Subcutaneous abdominal adipose tissue (tissue), 5 donors: ENCODE data around the gene CBFB.
A peak's percentile ranks its signal among the peaks of the same experiment; 100 is the strongest.

ENCODE experiments used
- H3K27ac ChIP-seq: one replicate; pipeline ENCODE4 v1.7.0; 2013; ENCODE audit warnings: low read depth, mild to moderate bottlenecking, inconsistent platforms, low read length, moderate library complexity
- H3K27me3 ChIP-seq, 5 donors: one replicate each; pipeline ENCODE4 v1.7.0; 2013; ENCODE audit warnings: low read length in 5 of 5, inconsistent platforms in 1 of 5; ENCODE audit not compliant: control insufficient read depth in 5 of 5, insufficient read depth in 4 of 5
- H3K36me3 ChIP-seq, 5 donors: one replicate each; pipeline ENCODE4 v1.7.0; 2013; ENCODE audit warnings: low read length in 5 of 5; ENCODE audit not compliant: control insufficient read depth in 5 of 5, insufficient read depth in 5 of 5
- H3K4me1 ChIP-seq, 5 donors: one replicate each; pipeline ENCODE4 v1.7.0; 2013; ENCODE audit warnings: low read length in 5 of 5, mild to moderate bottlenecking in 3 of 5, moderate library complexity in 1 of 5; ENCODE audit not compliant: control insufficient read depth in 5 of 5, insufficient read depth in 5 of 5
- H3K4me3 ChIP-seq, 5 donors: one replicate each; pipeline ENCODE4 v1.7.0; 2013; ENCODE audit warnings: low read length in 5 of 5, low read depth in 1 of 5
- H3K9ac ChIP-seq, 5 donors: one replicate each; pipeline ENCODE4 v1.7.0; 2013; ENCODE audit warnings: low read length in 5 of 5, mild to moderate bottlenecking in 4 of 5, moderate library complexity in 3 of 5
- H3K9me3 ChIP-seq, 5 donors: one replicate each; pipeline ENCODE4 v1.7.0; 2013; ENCODE audit warnings: low read length in 5 of 5; ENCODE audit not compliant: control insufficient read depth in 5 of 5
- donor health status: healthy.
- donor health status: healthy.
- donor health status: healthy.
- donor health status: healthy.
- donor health status: healthy.

CBFB gene

GRCh38 chr16:67141391-67141790, 112.4 kb downstream of the CBFB start:
- Histone ChIP-seq H3K4me1 (peaks cover 0 to 10% (median 0%) of the 10 kb centered on the region in 5 donors), H3K36me3 (peaks cover 9 to 98% (median 83%) of the 10 kb centered on the region in 5 donors), H3K27me3 (no peaks in the 10 kb centered on the region), H3K9me3 (no peaks in the 10 kb centered on the region), H3K4me3 (no peak overlapping the region), H3K9ac (no peak overlapping the region), H3K27ac (no peak overlapping the region)

GRCh38 chr16:67142342-67142741, 113.4 kb downstream of the CBFB start:
- Histone ChIP-seq H3K27ac (no peak overlapping the region), H3K36me3 (peaks cover 9 to 99% (median 89%) of the 10 kb centered on the region in 5 donors), H3K4me1 (peaks cover 0 to 10% (median 0%) of the 10 kb centered on the region in 5 donors), H3K9ac (no peak overlapping the region), H3K27me3 (no peaks in the 10 kb centered on the region), H3K4me3 (no peak overlapping the region), H3K9me3 (no peaks in the 10 kb centered on the region)

GRCh38 chr16:67144943-67145342, 116.0 kb downstream of the CBFB start:
- H3K4me1 ChIP-seq: peaks cover 0 to 10% (median 2%) of the 10 kb centered on the region in 5 donors
- H3K36me3 ChIP-seq: peaks cover 5 to 92% (median 85%) of the 10 kb centered on the region in 5 donors
- H3K27me3 ChIP-seq: no peaks in the 10 kb centered on the region
- no peaks in the 10 kb centered on the region for H3K9me3 ChIP-seq
- no peak overlapping the region for H3K4me3 ChIP-seq
- no peak overlapping the region for H3K9ac ChIP-seq
- no peak overlapping the region for H3K27ac ChIP-seq

GRCh38 chr16:67145746-67146145, 116.8 kb downstream of the CBFB start:
- Histone ChIP-seq H3K4me1 (peaks cover 0 to 15% (median 10%) of the 10 kb centered on the region in 5 donors), H3K9ac (no peak overlapping the region), H3K9me3 (no peaks in the 10 kb centered on the region), H3K4me3 (no peak overlapping the region), H3K27ac (no peak overlapping the region), H3K36me3 (peaks cover 4 to 84% (median 77%) of the 10 kb centered on the region in 5 donors), H3K27me3 (no peaks in the 10 kb centered on the region)

- Histone ChIP-seq H3K36me3 (peaks cover 4 to 74% (median 67%) of the 10 kb centered on the region in 5 donors), H3K9ac (no peak overlapping the region), H3K27ac (no peak overlapping the region)
These were observed 117.8 kb downstream of the CBFB start for GRCh38 chr16:67146523-67147357.

DNA sequence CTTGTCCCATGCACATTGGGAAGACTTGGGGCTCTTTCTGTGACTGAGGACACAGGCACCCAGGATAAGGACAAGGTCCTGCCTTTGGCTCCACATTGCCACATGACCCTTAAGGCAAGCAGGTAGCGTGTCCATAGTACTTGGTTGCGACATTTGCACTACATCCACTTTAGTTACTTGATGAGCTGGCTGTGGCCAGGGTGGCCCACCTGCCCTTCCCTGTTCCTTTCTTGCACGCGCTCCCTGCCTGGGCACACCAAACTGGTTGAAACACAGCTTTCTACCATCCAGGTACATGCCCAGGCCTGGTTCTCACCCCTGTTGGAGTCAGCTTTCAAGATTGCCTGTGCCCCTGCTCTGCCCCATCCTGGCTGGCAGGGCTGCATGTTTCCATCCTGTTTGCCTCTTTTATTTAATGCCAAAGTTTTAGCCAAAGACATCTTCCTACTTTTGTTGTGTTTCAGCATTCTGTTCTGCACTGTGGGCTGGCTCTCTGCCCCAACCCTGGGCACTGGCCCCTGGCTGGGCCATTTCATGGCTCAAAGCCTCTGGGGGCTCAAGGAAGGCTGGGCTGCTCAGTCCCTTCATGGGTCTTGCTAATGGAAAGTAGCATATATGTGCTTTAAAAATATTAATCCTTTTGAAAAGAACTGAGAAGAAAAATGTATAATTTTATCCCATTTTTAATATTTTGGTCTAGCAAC, 118.6 kb downstream of the CBFB start:
- Histone ChIP-seq H3K9me3 (no peaks in the 10 kb centered on the region), H3K4me3 (no peak overlapping the region), H3K27ac (no peak overlapping the region), H3K4me1 (peaks cover 0 to 19% (median 12%) of the 10 kb centered on the region in 5 donors), H3K27me3 (no peaks in the 10 kb centered on the region), H3K9ac (peak overlapping the region in 1 of 5 donors; percentile 12), H3K36me3 (peaks cover 4 to 65% (median 59%) of the 10 kb centered on the region in 5 donors)

More at GRCh38 chr16:67146523-67147357, 117.8 kb downstream of the CBFB start:
- peaks cover 0 to 19% (median 13%) of the 10 kb centered on the region in 5 donors for H3K4me1 ChIP-seq
- H3K9me3 ChIP-seq: no peaks in the 10 kb centered on the region
- H3K4me3 ChIP-seq: no peak overlapping the region
- H3K27me3 ChIP-seq: no peaks in the 10 kb centered on the region

- no peaks in the 10 kb centered on the region for H3K27me3 ChIP-seq
- no peak overlapping the region for H3K9ac ChIP-seq
- no peaks in the 10 kb centered on the region for H3K9me3 ChIP-seq
- H3K4me3 ChIP-seq: no peak overlapping the region
- H3K4me1 ChIP-seq: peaks cover 0 to 19% (median 12%) of the 10 kb centered on the region in 5 donors
- no peak overlapping the region for H3K27ac ChIP-seq
- H3K36me3 ChIP-seq: peaks cover 4 to 59% (median 53%) of the 10 kb centered on the region in 5 donors
These were observed 119.3 kb downstream of the CBFB start for GRCh38 chr16:67148221-67148620.

DNA sequence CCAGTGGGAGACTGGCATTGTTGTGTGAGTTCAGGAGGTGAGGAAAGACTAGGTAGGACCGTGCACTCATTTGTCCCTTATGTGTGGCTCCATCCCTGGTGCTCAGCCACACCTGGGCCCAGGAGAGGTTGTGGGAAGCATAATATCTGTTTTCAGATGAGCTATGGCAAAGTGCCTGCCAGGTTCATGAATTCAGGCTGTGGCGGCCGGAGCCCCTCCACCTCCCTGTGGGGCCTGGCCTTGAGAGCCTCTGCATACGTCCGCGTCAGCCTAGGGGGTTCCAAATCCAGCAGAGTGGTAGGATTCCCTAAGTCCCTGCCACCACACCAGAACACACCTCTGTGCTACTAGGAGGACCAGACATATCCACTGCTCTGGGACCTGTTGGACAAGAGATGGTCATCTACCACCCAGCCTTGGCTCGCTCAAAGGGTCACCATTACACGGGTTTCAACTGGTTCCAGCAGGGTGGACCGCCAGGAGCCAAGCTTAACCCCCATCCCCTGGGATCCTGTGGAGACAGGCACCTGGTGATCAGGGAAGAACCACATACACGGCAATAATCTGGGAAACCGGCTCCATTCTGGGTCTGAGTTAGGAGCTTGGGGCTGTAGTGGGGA, 119.8 kb downstream of the CBFB start:
- Histone ChIP-seq H3K36me3 (peaks cover 4 to 54% (median 48%) of the 10 kb centered on the region in 5 donors), H3K27ac (no peak overlapping the region), H3K9ac (no peak overlapping the region), H3K9me3 (no peaks in the 10 kb centered on the region), H3K4me3 (no peak overlapping the region), H3K4me1 (peaks cover 0 to 19% (median 12%) of the 10 kb centered on the region in 5 donors), H3K27me3 (no peaks in the 10 kb centered on the region)

DNA sequence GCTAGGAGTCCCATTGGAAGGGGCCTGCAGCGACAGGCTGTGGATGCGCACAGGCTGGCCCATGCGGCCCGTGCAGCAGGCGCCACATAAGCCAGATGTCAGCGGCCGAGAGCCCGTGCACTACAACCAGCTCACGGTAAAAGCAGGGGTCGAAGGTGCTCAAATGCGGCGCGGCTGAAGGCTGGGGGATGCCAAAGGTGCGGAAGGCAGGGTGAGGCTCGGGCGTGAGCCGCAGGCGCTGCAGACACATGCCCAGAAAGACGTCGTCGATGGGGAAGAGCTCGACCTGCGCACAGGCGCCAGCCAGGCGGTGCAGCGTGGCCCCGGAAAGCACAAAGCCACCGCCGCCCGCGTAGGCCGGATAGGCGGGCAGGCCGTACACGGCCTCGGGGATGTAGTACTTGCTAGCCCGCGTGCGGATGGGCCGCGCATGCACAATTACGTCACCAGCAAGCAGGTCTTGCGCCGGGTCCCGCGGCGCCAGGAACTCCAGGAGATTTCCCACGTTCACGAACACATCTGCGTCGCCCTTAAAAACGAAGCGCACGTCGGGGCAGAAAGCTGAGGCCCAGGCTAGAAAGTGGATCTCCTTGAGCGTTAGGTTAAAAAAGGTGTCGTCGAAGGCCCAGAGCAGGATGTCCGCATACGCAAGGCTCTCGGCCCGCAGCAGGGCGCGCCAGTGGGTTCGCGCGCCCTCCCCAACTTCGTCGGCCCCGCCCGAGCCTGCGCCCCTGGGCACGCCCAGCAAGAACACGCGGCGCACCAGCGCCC, 120.5 kb downstream of the CBFB start:
- Histone ChIP-seq H3K27ac (no peak overlapping the region), H3K27me3 (no peaks in the 10 kb centered on the region), H3K4me1 (peaks cover 0 to 19% (median 12%) of the 10 kb centered on the region in 5 donors), H3K9me3 (no peaks in the 10 kb centered on the region), H3K4me3 (peak overlapping the region in 1 of 5 donors; percentile 73), H3K36me3 (peaks cover 0 to 47% (median 42%) of the 10 kb centered on the region in 5 donors), H3K9ac (no peak overlapping the region)
